IPS-NIHi7 (cell line): Measurements from ENCODE around the gene ATPAF2.

Experiments
- DNase-seq: peaks from one replicate; pipeline ENCODE4 v3.0.0; 2012; ENCODE audit warnings: mixed read lengths; ENCODE audit errors: extremely low spot score

The ATPAF2 gene

GRCh38 chr17:17985555-17985954, 53.4 kb downstream of the ATPAF2 start:
- no peak for DNase-seq

GRCh38 chr17:17985153-17985552, 53.8 kb downstream of the ATPAF2 start:
- DNase-seq, result no peak

GRCh38 chr17:17983776-17984175, 55.2 kb downstream of the ATPAF2 start:
- no peak for DNase-seq

GRCh38 chr17:17983376-17983775, 55.6 kb downstream of the ATPAF2 start:
- DNase-seq, result no peak

- no peak for DNase-seq
These were observed 56.2 kb downstream of the ATPAF2 start for GRCh38 chr17:17982801-17983200.

- no peak for DNase-seq
These were observed 57.6 kb downstream of the ATPAF2 start for GRCh38 chr17:17981330-17981729.

GRCh38 chr17:17979778-17980177, 59.2 kb downstream of the ATPAF2 start:
- DNase-seq, result no peak

GRCh38 chr17:17978481-17979424, 60.2 kb downstream of the ATPAF2 start:
- no peak for DNase-seq

- no peak for DNase-seq
These were observed 61.9 kb downstream of the ATPAF2 start for GRCh38 chr17:17976931-17977570.

GRCh38 chr17:17975436-17975835, 63.5 kb downstream of the ATPAF2 start:
- no peak for DNase-seq

- no peak for DNase-seq
These were observed 66.1 kb downstream of the ATPAF2 start for GRCh38 chr17:17972952-17973254.

GRCh38 chr17:17972126-17972951, 66.6 kb downstream of the ATPAF2 start, which contains the start of the genes DRC3 and TOM1L2:
Gene DRC3, plus strand, starts transcription at chr17:17972862. Its CDS starts 4,737 bp downstream, at chr17:17977599.
Gene TOM1L2, minus strand, starts transcription at chr17:17972400. Its CDS starts 87 bp downstream, at chr17:17972313.
- DNase-seq, result peak; percentile 100

GRCh38 chr17:17971431-17972125, 67.4 kb downstream of the ATPAF2 start:
- DNase-seq, result no peak

GRCh38 chr17:17970699-17971430, 68.1 kb downstream of the ATPAF2 start:
- DNase-seq, result no peak
